WI38 (cell line): ENCODE measurements around the gene SPOCK1.

Experiments used
- H3K4me3 ChIP-seq: 2 replicates; pipeline ENCODE4 v1.5.1; 2011; ENCODE audit warnings: low read depth, mild to moderate bottlenecking, control low read depth, low read length
- CTCF ChIP-seq: IDR thresholded peaks from 2 replicates; pipeline ENCODE4 v1.5.1; 2012; ENCODE audit warnings: low read depth, mild to moderate bottlenecking, control low read depth, low read length

The SPOCK1 gene

GRCh38 chr5:137115152-137115551, 384.0 kb downstream of the SPOCK1 start:
- H3K4me3 ChIP-seq, result no peak overlapping the region

GRCh38 chr5:137114529-137114928, 384.6 kb downstream of the SPOCK1 start:
- TF ChIP-seq CTCF, result no peak
- no peak overlapping the region for H3K4me3 ChIP-seq

More at GRCh38 chr5:137115152-137115551, 384.0 kb downstream of the SPOCK1 start:
- TF ChIP-seq CTCF, result no peak

GRCh38 chr5:137113939-137114338, 385.2 kb downstream of the SPOCK1 start:
- no peak for TF ChIP-seq CTCF
- H3K4me3 ChIP-seq, result no peak overlapping the region

GRCh38 chr5:137113161-137113560, 386.0 kb downstream of the SPOCK1 start:
- no peak overlapping the region for H3K4me3 ChIP-seq
- TF ChIP-seq CTCF, result no peak

GRCh38 chr5:137105351-137106035, 393.6 kb downstream of the SPOCK1 start:
- TF ChIP-seq CTCF, result no peak

GRCh38 chr5:137101544-137101943, 397.6 kb downstream of the SPOCK1 start:
- no peak overlapping the region for H3K4me3 ChIP-seq
- no peak for TF ChIP-seq CTCF

More at GRCh38 chr5:137105351-137106035, 393.6 kb downstream of the SPOCK1 start:
- H3K4me3 ChIP-seq, result no peak overlapping the region

- no peak for TF ChIP-seq CTCF
- no peak overlapping the region for H3K4me3 ChIP-seq
Observed at GRCh38 chr5:137099651-137100050, 399.5 kb downstream of the SPOCK1 start.
